A549 (cell line): ENCODE data around the gene DNAJC22.
"Not testable (repeated sequence)": the region's sequence is repeated elsewhere in the genome, so short reads cannot be mapped to it uniquely, and the experiment has no call there.

Experiments
- CBX2 ChIP-seq: fragments of 200-600 bp; sonication (generic); IDR thresholded peaks from 2 replicates; pipeline ENCODE4 v1.6.1; 2016; ENCODE audit warnings: low read depth, mild to moderate bottlenecking, borderline replicate concordance
- CTCF ChIP-seq: fragments of >200 bp; sonication (Bioruptor Twin); formaldehyde crosslinking; IDR thresholded peaks from 3 replicates; pipeline ENCODE4 v1.5.1; 2016
- EHF ChIP-seq: fragments of 250-450 bp; sonication (Bioruptor Pico); IDR thresholded peaks from 2 replicates; pipeline ENCODE4 v1.5.0; 2020; ENCODE audit warnings: mild to moderate bottlenecking
- EHMT2 ChIP-seq: fragments of 200-600 bp; sonication (generic); IDR thresholded peaks from 2 replicates; pipeline ENCODE4 v1.6.1; 2016; ENCODE audit warnings: antibody characterized with exemption, low read depth, mild to moderate bottlenecking, moderate library complexity
- ESRRA ChIP-seq: fragments of 150-350 bp; IDR thresholded peaks from 2 replicates; pipeline ENCODE4 v1.6.1; 2014; ENCODE audit warnings: mild to moderate bottlenecking, low read length, borderline replicate concordance
- NFE2L2 ChIP-seq: fragments of 150-350 bp; conservative IDR thresholded peaks from 2 replicates; pipeline ENCODE4 v1.6.1; 2014; ENCODE audit warnings: low read length
- NPAS2 ChIP-seq: fragments of 250-450 bp; sonication (Bioruptor Pico); IDR thresholded peaks from 2 replicates; pipeline ENCODE4 v1.8.0; 2022; ENCODE audit warnings: mild to moderate bottlenecking, moderate library complexity, borderline replicate concordance
- NR3C1 ChIP-seq: fragments of >200 bp; sonication (Bioruptor Twin); formaldehyde crosslinking; IDR thresholded peaks from 3 replicates; pipeline ENCODE4 v1.6.1; 2017
- PBX3 ChIP-seq: IDR thresholded peaks from 2 replicates; pipeline ENCODE4 v1.6.1; 2012
- POLR2A ChIP-seq: IDR thresholded peaks from 2 replicates; pipeline ENCODE4 v1.6.1; 2012; ENCODE audit warnings: mild to moderate bottlenecking, low read length
- USF2 ChIP-seq: fragments of 450-650 bp; IDR thresholded peaks from 2 replicates; pipeline ENCODE4 v1.6.1; 2014; ENCODE audit warnings: antibody characterized with exemption
- ZC3H11A ChIP-seq: fragments of 450-650 bp; IDR thresholded peaks from 2 replicates; pipeline ENCODE4 v1.6.1; 2014; ENCODE audit warnings: antibody characterized with exemption, mild to moderate bottlenecking
- ZNF302 ChIP-seq: fragments of 250-450 bp; sonication (Bioruptor Pico); IDR thresholded peaks from 2 replicates; pipeline ENCODE4 v1.9.0; 2021; ENCODE audit warnings: inconsistent platforms, mild to moderate bottlenecking, moderate library complexity

- not testable (repeated sequence) for TF ChIP-seq EHMT2; CTCF; USF2; CBX2; NFE2L2; EHF (CRISPR knock-in tag); POLR2A; NPAS2 (CRISPR knock-in tag); PBX3; ZNF302 (CRISPR knock-in tag); NR3C1; ESRRA; ZC3H11A
These were observed 26.1 kb upstream of the DNAJC22 start for GRCh38 chr12:49320411-49321103.
